IMR-90 (cell line): ENCODE measurements around the gene CPSF4. TPM values are rescaled to one million over a fixed set of nuclear protein-coding genes. Genes with fewer than 3 reads are reported as not detected.

Source experiments
- ATAC-seq: fragments of 200-7000 bp; cut with Tn5 transposase; 2 replicates; pipeline ENCODE4 v1.9.1; 2020; ENCODE audit warnings: low read depth, mild to moderate bottlenecking, moderate library complexity
- BruUV-seq: library from RNA; stranded (reverse); fragments of 400-500 nt; replicated peaks from 2 replicates; lab custom pipeline; 2021; lab: Mats Ljungman, UMichigan
- CTCF ChIA-PET: fragments of 300-600 bp; formaldehyde crosslinking; extraction: SDS; loops from one replicate; lab custom pipeline; 2021; ENCODE audit warnings: antibody characterized with exemption; lab: Yijun Ruan, JAX
- POLR2A ChIA-PET: fragments of 300-600 bp; sonication (Branson Sonifier 250); formaldehyde crosslinking; loops from one replicate; lab custom pipeline; 2022; ENCODE audit warnings: antibody characterized with exemption; ENCODE audit not compliant: unreplicated experiment; lab: Charles Lee
- DNase-seq: peaks from one replicate; pipeline ENCODE4 v3.0.0; 2013
- H2AFZ ChIP-seq: replicated peaks from 2 replicates; pipeline ENCODE3; 2013; ENCODE audit warnings: low read length, mild to moderate bottlenecking; ENCODE audit not compliant: poor library complexity
- H2AK5ac ChIP-seq: 2 replicates; pipeline ENCODE4 v1.6.1; 2013; ENCODE audit warnings: low read depth, low read length, inconsistent platforms
- H2AK9ac ChIP-seq: replicated peaks from 2 replicates; pipeline ENCODE3; 2013; ENCODE audit warnings: mild to moderate bottlenecking, low read depth, low read length, moderate library complexity; ENCODE audit not compliant: poor library complexity
- H2BK120ac ChIP-seq: 2 replicates; pipeline ENCODE4 v1.6.1; 2013; ENCODE audit warnings: low read depth, low read length, inconsistent platforms
- H2BK15ac ChIP-seq: 3 replicates; pipeline ENCODE4 v1.6.1; 2013; ENCODE audit warnings: low read depth, low read length, inconsistent platforms
- H2BK20ac ChIP-seq: 2 replicates; pipeline ENCODE4 v1.6.1; 2013; ENCODE audit warnings: low read depth, mild to moderate bottlenecking, inconsistent platforms, low read length, moderate library complexity
- H2BK5ac ChIP-seq: 2 replicates; pipeline ENCODE4 v1.6.1; 2013; ENCODE audit warnings: mild to moderate bottlenecking, low read depth, low read length, inconsistent platforms; ENCODE audit not compliant: poor library complexity, severe bottlenecking
- H3K14ac ChIP-seq: replicated peaks from 2 replicates; pipeline ENCODE4 v1.6.1; 2013; ENCODE audit warnings: low read depth, low read length, inconsistent platforms
- H3K18ac ChIP-seq: 2 replicates; pipeline ENCODE4 v1.6.1; 2013; ENCODE audit warnings: low read depth, low read length, control low read depth
- H3K23ac ChIP-seq: 2 replicates; pipeline ENCODE4 v1.6.1; 2013; ENCODE audit warnings: low read depth, low read length, inconsistent platforms
- H3K27ac ChIP-seq: 2 replicates; pipeline ENCODE4 v1.5.1; 2013; ENCODE audit warnings: mild to moderate bottlenecking, control low read depth, low read length; ENCODE audit not compliant: insufficient read depth
- H3K27me3 ChIP-seq: 2 replicates; pipeline ENCODE4 v1.6.1; 2013; ENCODE audit warnings: low read length; ENCODE audit not compliant: control insufficient read depth, insufficient read depth
- H3K36me3 ChIP-seq: 2 replicates; pipeline ENCODE4 v1.6.1; 2013; ENCODE audit warnings: low read length, mixed read lengths; ENCODE audit not compliant: control insufficient read depth, insufficient read depth
- H3K4ac ChIP-seq: 2 replicates; pipeline ENCODE4 v1.6.1; 2013; ENCODE audit warnings: low read depth, low read length, inconsistent platforms
- H3K4me1 ChIP-seq: 2 replicates; pipeline ENCODE4 v1.6.1; 2013; ENCODE audit warnings: low read length, mixed read lengths; ENCODE audit not compliant: control insufficient read depth, insufficient read depth
- H3K4me2 ChIP-seq: 2 replicates; pipeline ENCODE4 v1.6.1; 2013; ENCODE audit warnings: low read depth, mild to moderate bottlenecking, control low read depth, low read length, moderate library complexity
- H3K4me3 ChIP-seq: 2 replicates; pipeline ENCODE4 v1.5.1; 2013; ENCODE audit warnings: low read depth, mild to moderate bottlenecking, control low read depth, low read length, moderate library complexity; ENCODE audit not compliant: insufficient read depth
- H3K56ac ChIP-seq: 2 replicates; pipeline ENCODE4 v1.6.1; 2013; ENCODE audit warnings: low read length, inconsistent platforms; ENCODE audit not compliant: insufficient read depth; ENCODE audit errors: extremely low read depth
- H3K79me1 ChIP-seq, 2 experiments: 2 replicates each; pipeline ENCODE4 v1.6.1; 2013; ENCODE audit warnings: low read length in 2 of 2, inconsistent platforms in 1 of 2, low read depth in 1 of 2
- H3K9ac ChIP-seq: 2 replicates; pipeline ENCODE4 v1.6.1; 2013; ENCODE audit warnings: low read depth, low read length, control low read depth
- H3K9me1 ChIP-seq: 2 replicates; pipeline ENCODE4 v1.6.1; 2013; ENCODE audit warnings: low read length, inconsistent platforms; ENCODE audit not compliant: insufficient read depth
- H3K9me3 ChIP-seq: 2 replicates; pipeline ENCODE4 v1.6.1; 2013; ENCODE audit warnings: low read length; ENCODE audit not compliant: control insufficient read depth, insufficient read depth
- H4K20me1 ChIP-seq: 2 replicates; pipeline ENCODE4 v1.6.1; 2013; ENCODE audit warnings: low read length, inconsistent platforms; ENCODE audit not compliant: insufficient read depth
- H4K5ac ChIP-seq: 2 replicates; pipeline ENCODE4 v1.6.1; 2013; ENCODE audit warnings: mild to moderate bottlenecking, low read depth, low read length, control low read depth
- H4K8ac ChIP-seq, 2 experiments: 2 replicates each; pipeline ENCODE4 v1.6.1; 2013; ENCODE audit warnings: low read depth in 2 of 2, low read length in 2 of 2, control low read depth in 1 of 2, inconsistent platforms in 1 of 2
- H4K91ac ChIP-seq: 2 replicates; pipeline ENCODE4 v1.6.1; 2013; ENCODE audit warnings: low read depth, low read length, inconsistent platforms; ENCODE audit not compliant: insufficient read depth
- BHLHE40 ChIP-seq: fragments of 150-350 bp; IDR thresholded peaks from 2 replicates; pipeline ENCODE4 v1.6.1; 2016; ENCODE audit warnings: mild to moderate bottlenecking, low read depth, low read length
- CEBPB ChIP-seq: IDR thresholded peaks from 2 replicates; pipeline ENCODE4 v1.6.1; 2012; ENCODE audit warnings: low read depth, low read length, improper control_type of control experiment
- CHD1 ChIP-seq: IDR thresholded peaks from 2 replicates; pipeline ENCODE4 v1.6.1; 2012; ENCODE audit warnings: low read depth, low read length, improper control_type of control experiment
- FOS ChIP-seq: fragments of 150-350 bp; IDR thresholded peaks from 2 replicates; pipeline ENCODE4 v1.6.1; 2016; ENCODE audit warnings: low read depth, low read length
- MAFK ChIP-seq: IDR thresholded peaks from 2 replicates; pipeline ENCODE4 v1.6.1; 2012; ENCODE audit warnings: low read depth, low read length, improper control_type of control experiment
- MAZ ChIP-seq: IDR thresholded peaks from 2 replicates; pipeline ENCODE4 v1.6.1; 2012; ENCODE audit warnings: low read depth, mild to moderate bottlenecking, low read length, improper control_type of control experiment, moderate library complexity, borderline replicate concordance
- MXI1 ChIP-seq: IDR thresholded peaks from 2 replicates; pipeline ENCODE4 v1.6.1; 2012; ENCODE audit warnings: low read depth, mild to moderate bottlenecking, low read length, moderate library complexity, borderline replicate concordance
- NFE2L2 ChIP-seq: fragments of 150-350 bp; IDR thresholded peaks from 2 replicates; pipeline ENCODE4 v1.6.1; 2016; ENCODE audit warnings: low read depth, mild to moderate bottlenecking, low read length
- POLR2A ChIP-seq: IDR thresholded peaks from 2 replicates; pipeline ENCODE4 v1.6.1; 2012; ENCODE audit warnings: mild to moderate bottlenecking, low read depth, low read length
- SMC3 ChIP-seq: fragments of 150-350 bp; IDR thresholded peaks from 2 replicates; pipeline ENCODE4 v1.6.1; 2016; ENCODE audit warnings: low read depth, mild to moderate bottlenecking, antibody characterized with exemption, low read length, moderate library complexity
- WGBS, 2 experiments: methylation state at CpG; one replicate each; pipeline versions ENCODE4 v1.1.5 to v1.1.7; 2013; ENCODE audit warnings: missing lambda C conversion rate in 2 of 2; ENCODE audit not compliant: insufficient read length in 1 of 2; ENCODE audit errors: extremely low coverage in 2 of 2; 5-methylcytosine and 5-hydroxymethylcytosine counted together
- dilution Hi-C: fragments of 300-500 bp; cut with HindIII; formaldehyde crosslinking; loops from one replicate; pipeline ENCODE4 v1.14.3; 2018; ENCODE audit warnings: low sequenced_read_pairs; ENCODE audit not compliant: unreplicated experiment
- in situ Hi-C: fragments of 300-500 bp; cut with MboI; formaldehyde crosslinking; loops from 3 replicates; pipeline ENCODE4 v1.14.3; 2019; ENCODE audit warnings: low sequenced_read_pairs, inconsistent platforms, mixed read lengths
- intact Hi-C: fragments of 100-400 bp; cut with micrococcal nuclease; formaldehyde crosslinking; loops from 2 replicates; pipeline ENCODE4 v1.10.0; 2022
- polyA plus RNA-seq, 3 experiments: library from polyadenylated mRNA; depleted of rRNA; stranded (reverse); fragments of >200 nt; gene quantifications; 2 replicates each; pipeline ENCODE4 v1.2.3, GENCODE V29; 2012; ENCODE audit warnings: low replicate concordance in 1 of 3
- total RNA-seq: library from RNA; depleted of rRNA; stranded (reverse); fragments of >200 nt; gene quantifications from 2 replicates; pipeline ENCODE4 v1.2.3, GENCODE V29; 2012
- TF ChIP-seq, protein P1 (sequence below): fragments of 150-350 bp; IDR thresholded peaks from 2 replicates; pipeline ENCODE4 v1.6.1; 2016; ENCODE audit warnings: low read depth, mild to moderate bottlenecking, low read length, moderate library complexity, borderline replicate concordance

Gene CPSF4
- total and polyA plus RNA-seq, 2 of the 4 experiments (the other 2 are of a cell fraction) = 23.8 to 44.9 TPM

DNA sequence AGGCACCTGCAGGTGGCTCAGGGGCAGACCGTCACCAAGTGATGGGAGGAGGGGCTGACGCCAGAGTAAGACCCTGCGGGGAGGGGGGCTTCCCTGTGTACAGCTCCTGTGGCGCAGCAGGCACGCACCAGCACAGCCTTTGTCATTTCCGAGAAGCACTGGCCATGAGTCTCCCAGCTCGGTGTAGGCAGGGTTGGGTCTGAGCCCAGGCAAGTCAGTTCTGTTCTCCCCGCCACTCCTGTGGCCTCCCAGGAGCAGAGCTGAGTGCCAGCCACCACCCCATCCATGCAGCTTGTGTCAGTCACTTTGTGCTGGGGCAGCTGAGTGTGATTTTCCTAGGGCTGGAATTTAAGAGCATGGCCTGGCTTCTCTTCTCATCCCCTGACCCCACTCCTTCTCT is 13.2 kb downstream of the CPSF4 start:
- dilution Hi-C loops (no loop called here), intact Hi-C loops (no loop called here), in situ Hi-C loops (no loop called here)
- TF ChIP-seq SMC3 (no peak), MAFK (no peak), CHD1 (no peak), MAZ (no peak), FOS (no peak), NFE2L2 (no peak), BHLHE40 (no peak), CEBPB (no peak), MXI1 (no peak), POLR2A (no peak)
- TF ChIP-seq, protein P1, sequence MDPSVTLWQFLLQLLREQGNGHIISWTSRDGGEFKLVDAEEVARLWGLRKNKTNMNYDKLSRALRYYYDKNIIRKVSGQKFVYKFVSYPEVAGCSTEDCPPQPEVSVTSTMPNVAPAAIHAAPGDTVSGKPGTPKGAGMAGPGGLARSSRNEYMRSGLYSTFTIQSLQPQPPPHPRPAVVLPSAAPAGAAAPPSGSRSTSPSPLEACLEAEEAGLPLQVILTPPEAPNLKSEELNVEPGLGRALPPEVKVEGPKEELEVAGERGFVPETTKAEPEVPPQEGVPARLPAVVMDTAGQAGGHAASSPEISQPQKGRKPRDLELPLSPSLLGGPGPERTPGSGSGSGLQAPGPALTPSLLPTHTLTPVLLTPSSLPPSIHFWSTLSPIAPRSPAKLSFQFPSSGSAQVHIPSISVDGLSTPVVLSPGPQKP = no peak
- Histone ChIP-seq H3K9me1 (no peaks in the 10 kb centered on the region), H3K4me3 (no peak overlapping the region), H3K56ac (no peak overlapping the region), H3K27me3 (no peaks in the 10 kb centered on the region), H3K9me3 (no peaks in the 10 kb centered on the region), H3K79me1 (peaks cover 14 to 68% of the 10 kb centered on the region in 2 experiments), H3K23ac (no peak overlapping the region), H4K8ac (no peak overlapping the region), H2BK20ac (no peak overlapping the region), H3K27ac (no peak overlapping the region), H3K4ac (no peak overlapping the region), H4K20me1 (peaks cover 43% of the 10 kb centered on the region), H2AK5ac (no peak overlapping the region), H2BK5ac (no peak overlapping the region), H4K5ac (no peak overlapping the region), H2AFZ (no peak overlapping the region), H2BK120ac (no peak overlapping the region), H3K36me3 (peaks cover 86% of the 10 kb centered on the region), H3K18ac (no peak overlapping the region), H2BK15ac (no peak overlapping the region), H3K14ac (no peak overlapping the region), H3K9ac (no peak overlapping the region), H3K4me2 (no peak overlapping the region), H3K4me1 (no peaks in the 10 kb centered on the region), H2AK9ac (no peak overlapping the region), H4K91ac (no peak overlapping the region)
- DNase-seq (no peak), ATAC-seq (no peak)
- ChIA-PET POLR2A (no interaction called here), CTCF (no interaction called here)
- no TSS peak for BruUV-seq
- 82% methylated on average over 2 of the region's 8 CpGs; no CpG with 5 or more reads in 1 of the 2 experiments for WGBS, 2 experiments
